ENCODE results near the gene IL25.

The IL25 gene

GRCh38 chr14:23354990-23355389 lies 17.6 kb upstream of the IL25 start:
- DNase-seq, result no peak

- no peak for DNase-seq
Observed at GRCh38 chr14:23355871-23356435, 16.7 kb upstream of the IL25 start.

GRCh38 chr14:23356662-23357061 lies 15.9 kb upstream of the IL25 start:
- DNase-seq, result no peak

GRCh38 chr14:23357261-23357660 lies 15.3 kb upstream of the IL25 start:
- no peak for DNase-seq

GRCh38 chr14:23358042-23358441 lies 14.6 kb upstream of the IL25 start:
- DNase-seq, result no peak

- DNase-seq, result no peak
Observed at GRCh38 chr14:23358553-23359166, 13.9 kb upstream of the IL25 start.

- DNase-seq, result no peak
Observed at GRCh38 chr14:23359167-23359626, 13.4 kb upstream of the IL25 start.

GRCh38 chr14:23359722-23360447 lies 12.7 kb upstream of the IL25 start:
- DNase-seq, result no peak

GRCh38 chr14:23360496-23360895 lies 12.1 kb upstream of the IL25 start:
- no peak for DNase-seq

GRCh38 chr14:23361320-23361719 lies 11.3 kb upstream of the IL25 start:
- DNase-seq, result no peak

GRCh38 chr14:23361763-23362162 lies 10.8 kb upstream of the IL25 start:
- no peak for DNase-seq

- no peak for DNase-seq
Observed at GRCh38 chr14:23362200-23362599, 10.4 kb upstream of the IL25 start.

- DNase-seq, result no peak
Observed at GRCh38 chr14:23364164-23365035, 8.2 kb upstream of the IL25 start.

GRCh38 chr14:23365036-23365731 lies 7.4 kb upstream of the IL25 start, which contains the start of gene EFS:
Gene EFS (minus strand): TSS chr14:23365172. CDS start chr14:23365025, 147 bp downstream.
- no peak for DNase-seq

GRCh38 chr14:23365732-23366425 lies 6.7 kb upstream of the IL25 start:
- DNase-seq, result no peak

- no peak for DNase-seq
Observed at GRCh38 chr14:23366426-23366921, 6.1 kb upstream of the IL25 start.

GRCh38 chr14:23370221-23370620 lies 2.4 kb upstream of the IL25 start:
- no peak for DNase-seq

GRCh38 chr14:23371865-23372264 lies 744 bp upstream of the IL25 start:
- no peak for DNase-seq

- DNase-seq, result no peak
Observed at GRCh38 chr14:23373041-23373440, 432 bp downstream of the IL25 start.

- DNase-seq, result no peak
Observed at GRCh38 chr14:23375527-23376251, 3.1 kb downstream of the IL25 start.

All from CD4-positive, alpha-beta T cell treated with Interleukin-1 beta for 1 hour (primary cell).